IMR-90 (cell line): ENCODE measurements around the gene SLC15A2. TPM values are rescaled to one million over a fixed set of nuclear protein-coding genes. Genes with fewer than 3 reads are reported as not detected.

Experiments used
- ATAC-seq: fragments of 200-7000 bp; cut with Tn5 transposase; 2 replicates; pipeline ENCODE4 v1.9.1; 2020; ENCODE audit warnings: low read depth, mild to moderate bottlenecking, moderate library complexity
- BruUV-seq: library from RNA; stranded (reverse); fragments of 400-500 nt; replicated peaks from 2 replicates; lab custom pipeline; 2021; lab: Mats Ljungman, UMichigan
- CTCF ChIA-PET: fragments of 300-600 bp; formaldehyde crosslinking; extraction: SDS; loops from one replicate; lab custom pipeline; 2021; ENCODE audit warnings: antibody characterized with exemption; lab: Yijun Ruan, JAX
- POLR2A ChIA-PET: fragments of 300-600 bp; sonication (Branson Sonifier 250); formaldehyde crosslinking; loops from one replicate; lab custom pipeline; 2022; ENCODE audit warnings: antibody characterized with exemption; ENCODE audit not compliant: unreplicated experiment; lab: Charles Lee
- DNase-seq: peaks from one replicate; pipeline ENCODE4 v3.0.0; 2013
- H2AFZ ChIP-seq: replicated peaks from 2 replicates; pipeline ENCODE3; 2013; ENCODE audit warnings: low read length, mild to moderate bottlenecking; ENCODE audit not compliant: poor library complexity
- H2AK5ac ChIP-seq: 2 replicates; pipeline ENCODE4 v1.6.1; 2013; ENCODE audit warnings: low read depth, low read length, inconsistent platforms
- H2AK9ac ChIP-seq: replicated peaks from 2 replicates; pipeline ENCODE3; 2013; ENCODE audit warnings: mild to moderate bottlenecking, low read depth, low read length, moderate library complexity; ENCODE audit not compliant: poor library complexity
- H2BK120ac ChIP-seq: 2 replicates; pipeline ENCODE4 v1.6.1; 2013; ENCODE audit warnings: low read depth, low read length, inconsistent platforms
- H2BK15ac ChIP-seq: 3 replicates; pipeline ENCODE4 v1.6.1; 2013; ENCODE audit warnings: low read depth, low read length, inconsistent platforms
- H2BK20ac ChIP-seq: 2 replicates; pipeline ENCODE4 v1.6.1; 2013; ENCODE audit warnings: low read depth, mild to moderate bottlenecking, inconsistent platforms, low read length, moderate library complexity
- H2BK5ac ChIP-seq: 2 replicates; pipeline ENCODE4 v1.6.1; 2013; ENCODE audit warnings: mild to moderate bottlenecking, low read depth, low read length, inconsistent platforms; ENCODE audit not compliant: poor library complexity, severe bottlenecking
- H3K14ac ChIP-seq: replicated peaks from 2 replicates; pipeline ENCODE4 v1.6.1; 2013; ENCODE audit warnings: low read depth, low read length, inconsistent platforms
- H3K18ac ChIP-seq: 2 replicates; pipeline ENCODE4 v1.6.1; 2013; ENCODE audit warnings: low read depth, low read length, control low read depth
- H3K23ac ChIP-seq: 2 replicates; pipeline ENCODE4 v1.6.1; 2013; ENCODE audit warnings: low read depth, low read length, inconsistent platforms
- H3K27ac ChIP-seq: 2 replicates; pipeline ENCODE4 v1.5.1; 2013; ENCODE audit warnings: mild to moderate bottlenecking, control low read depth, low read length; ENCODE audit not compliant: insufficient read depth
- H3K27me3 ChIP-seq: 2 replicates; pipeline ENCODE4 v1.6.1; 2013; ENCODE audit warnings: low read length; ENCODE audit not compliant: control insufficient read depth, insufficient read depth
- H3K36me3 ChIP-seq: 2 replicates; pipeline ENCODE4 v1.6.1; 2013; ENCODE audit warnings: low read length, mixed read lengths; ENCODE audit not compliant: control insufficient read depth, insufficient read depth
- H3K4ac ChIP-seq: 2 replicates; pipeline ENCODE4 v1.6.1; 2013; ENCODE audit warnings: low read depth, low read length, inconsistent platforms
- H3K4me1 ChIP-seq: 2 replicates; pipeline ENCODE4 v1.6.1; 2013; ENCODE audit warnings: low read length, mixed read lengths; ENCODE audit not compliant: control insufficient read depth, insufficient read depth
- H3K4me2 ChIP-seq: 2 replicates; pipeline ENCODE4 v1.6.1; 2013; ENCODE audit warnings: low read depth, mild to moderate bottlenecking, control low read depth, low read length, moderate library complexity
- H3K4me3 ChIP-seq: 2 replicates; pipeline ENCODE4 v1.5.1; 2013; ENCODE audit warnings: low read depth, mild to moderate bottlenecking, control low read depth, low read length, moderate library complexity; ENCODE audit not compliant: insufficient read depth
- H3K56ac ChIP-seq: 2 replicates; pipeline ENCODE4 v1.6.1; 2013; ENCODE audit warnings: low read length, inconsistent platforms; ENCODE audit not compliant: insufficient read depth; ENCODE audit errors: extremely low read depth
- H3K79me1 ChIP-seq, 2 experiments: 2 replicates each; pipeline ENCODE4 v1.6.1; 2013; ENCODE audit warnings: low read length in 2 of 2, inconsistent platforms in 1 of 2, low read depth in 1 of 2
- H3K9ac ChIP-seq: 2 replicates; pipeline ENCODE4 v1.6.1; 2013; ENCODE audit warnings: low read depth, low read length, control low read depth
- H3K9me1 ChIP-seq: 2 replicates; pipeline ENCODE4 v1.6.1; 2013; ENCODE audit warnings: low read length, inconsistent platforms; ENCODE audit not compliant: insufficient read depth
- H3K9me3 ChIP-seq: 2 replicates; pipeline ENCODE4 v1.6.1; 2013; ENCODE audit warnings: low read length; ENCODE audit not compliant: control insufficient read depth, insufficient read depth
- H4K20me1 ChIP-seq: 2 replicates; pipeline ENCODE4 v1.6.1; 2013; ENCODE audit warnings: low read length, inconsistent platforms; ENCODE audit not compliant: insufficient read depth
- H4K5ac ChIP-seq: 2 replicates; pipeline ENCODE4 v1.6.1; 2013; ENCODE audit warnings: mild to moderate bottlenecking, low read depth, low read length, control low read depth
- H4K8ac ChIP-seq, 2 experiments: 2 replicates each; pipeline ENCODE4 v1.6.1; 2013; ENCODE audit warnings: low read depth in 2 of 2, low read length in 2 of 2, control low read depth in 1 of 2, inconsistent platforms in 1 of 2
- H4K91ac ChIP-seq: 2 replicates; pipeline ENCODE4 v1.6.1; 2013; ENCODE audit warnings: low read depth, low read length, inconsistent platforms; ENCODE audit not compliant: insufficient read depth
- BHLHE40 ChIP-seq: fragments of 150-350 bp; IDR thresholded peaks from 2 replicates; pipeline ENCODE4 v1.6.1; 2016; ENCODE audit warnings: mild to moderate bottlenecking, low read depth, low read length
- CEBPB ChIP-seq: IDR thresholded peaks from 2 replicates; pipeline ENCODE4 v1.6.1; 2012; ENCODE audit warnings: low read depth, low read length, improper control_type of control experiment
- CHD1 ChIP-seq: IDR thresholded peaks from 2 replicates; pipeline ENCODE4 v1.6.1; 2012; ENCODE audit warnings: low read depth, low read length, improper control_type of control experiment
- ELK1 ChIP-seq: fragments of 150-350 bp; IDR thresholded peaks from 2 replicates; pipeline ENCODE4 v1.6.1; 2016; ENCODE audit warnings: low read depth, mild to moderate bottlenecking, low read length, moderate library complexity, borderline replicate concordance
- FOS ChIP-seq: fragments of 150-350 bp; IDR thresholded peaks from 2 replicates; pipeline ENCODE4 v1.6.1; 2016; ENCODE audit warnings: low read depth, low read length
- MAFK ChIP-seq: IDR thresholded peaks from 2 replicates; pipeline ENCODE4 v1.6.1; 2012; ENCODE audit warnings: low read depth, low read length, improper control_type of control experiment
- MAZ ChIP-seq: IDR thresholded peaks from 2 replicates; pipeline ENCODE4 v1.6.1; 2012; ENCODE audit warnings: low read depth, mild to moderate bottlenecking, low read length, improper control_type of control experiment, moderate library complexity, borderline replicate concordance
- MXI1 ChIP-seq: IDR thresholded peaks from 2 replicates; pipeline ENCODE4 v1.6.1; 2012; ENCODE audit warnings: low read depth, mild to moderate bottlenecking, low read length, moderate library complexity, borderline replicate concordance
- NFE2L2 ChIP-seq: fragments of 150-350 bp; IDR thresholded peaks from 2 replicates; pipeline ENCODE4 v1.6.1; 2016; ENCODE audit warnings: low read depth, mild to moderate bottlenecking, low read length
- POLR2A ChIP-seq: IDR thresholded peaks from 2 replicates; pipeline ENCODE4 v1.6.1; 2012; ENCODE audit warnings: mild to moderate bottlenecking, low read depth, low read length
- RCOR1 ChIP-seq: IDR thresholded peaks from 2 replicates; pipeline ENCODE4 v1.6.1; 2012; ENCODE audit warnings: mild to moderate bottlenecking, low read length, improper control_type of control experiment; ENCODE audit not compliant: insufficient replicate concordance
- SMC3 ChIP-seq: fragments of 150-350 bp; IDR thresholded peaks from 2 replicates; pipeline ENCODE4 v1.6.1; 2016; ENCODE audit warnings: low read depth, mild to moderate bottlenecking, antibody characterized with exemption, low read length, moderate library complexity
- WGBS, 2 experiments: methylation state at CpG; one replicate each; pipeline versions ENCODE4 v1.1.5 to v1.1.7; 2013; ENCODE audit warnings: missing lambda C conversion rate in 2 of 2; ENCODE audit not compliant: insufficient read length in 1 of 2; ENCODE audit errors: extremely low coverage in 2 of 2; 5-methylcytosine and 5-hydroxymethylcytosine counted together
- dilution Hi-C: fragments of 300-500 bp; cut with HindIII; formaldehyde crosslinking; loops from one replicate; pipeline ENCODE4 v1.14.3; 2018; ENCODE audit warnings: low sequenced_read_pairs; ENCODE audit not compliant: unreplicated experiment
- in situ Hi-C: fragments of 300-500 bp; cut with MboI; formaldehyde crosslinking; loops from 3 replicates; pipeline ENCODE4 v1.14.3; 2019; ENCODE audit warnings: low sequenced_read_pairs, inconsistent platforms, mixed read lengths
- intact Hi-C: fragments of 100-400 bp; cut with micrococcal nuclease; formaldehyde crosslinking; loops from 2 replicates; pipeline ENCODE4 v1.10.0; 2022
- polyA plus RNA-seq, 3 experiments: library from polyadenylated mRNA; depleted of rRNA; stranded (reverse); fragments of >200 nt; gene quantifications; 2 replicates each; pipeline ENCODE4 v1.2.3, GENCODE V29; 2012; ENCODE audit warnings: low replicate concordance in 1 of 3
- total RNA-seq: library from RNA; depleted of rRNA; stranded (reverse); fragments of >200 nt; gene quantifications from 2 replicates; pipeline ENCODE4 v1.2.3, GENCODE V29; 2012
- TF ChIP-seq, protein P1 (sequence below): fragments of 150-350 bp; IDR thresholded peaks from 2 replicates; pipeline ENCODE4 v1.6.1; 2017; ENCODE audit warnings: mild to moderate bottlenecking, antibody characterized with exemption, low read length, low read depth

The SLC15A2 gene
- total and polyA plus RNA-seq, 2 of the 4 experiments (the other 2 are of a cell fraction): 0.18 to 0.31 TPM

DNA sequence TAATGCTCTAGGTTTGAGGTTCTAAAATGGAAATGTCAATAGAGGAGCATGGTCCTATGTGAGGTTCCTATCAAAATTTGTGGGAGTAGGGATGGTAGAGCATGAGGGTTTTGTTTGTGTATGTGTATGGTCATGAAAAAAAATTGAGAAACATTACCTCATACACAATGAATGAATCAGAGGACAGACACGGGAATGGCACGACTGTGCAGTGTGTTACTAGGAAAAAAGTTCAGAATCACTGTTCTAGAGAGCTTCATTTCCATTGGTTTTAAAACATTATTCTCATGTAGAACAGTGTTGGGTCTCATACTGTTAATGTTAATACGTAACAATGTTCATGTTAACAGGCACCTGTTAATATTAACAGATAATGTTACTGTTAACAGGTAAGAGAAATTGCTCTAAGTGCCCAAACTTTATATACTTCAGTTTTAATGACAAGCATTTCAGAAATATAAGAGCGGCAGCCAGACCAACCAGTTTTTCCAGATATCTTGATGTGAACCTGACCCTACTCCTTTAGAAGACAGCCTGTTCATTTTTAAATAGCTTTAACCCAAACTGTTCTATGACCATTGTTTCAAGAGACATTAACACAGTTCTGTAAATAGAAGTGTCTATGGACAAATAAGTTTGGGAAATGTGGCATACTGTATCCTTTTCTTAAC lies 48.0 kb downstream of the SLC15A2 start:
- no peak; the same call in 1 of the 2 replicates for ATAC-seq
- Histone ChIP-seq H2BK15ac (no peak overlapping the region), H2BK5ac (no peak overlapping the region), H2BK120ac (no peak overlapping the region), H4K20me1 (no peaks in the 10 kb centered on the region), H2BK20ac (no peak overlapping the region), H3K4me3 (no peak overlapping the region), H3K9me1 (no peaks in the 10 kb centered on the region), H2AK9ac (no peak overlapping the region), H3K27ac (no peak overlapping the region), H3K36me3 (no peaks in the 10 kb centered on the region), H3K4ac (no peak overlapping the region), H3K14ac (no peak overlapping the region), H3K27me3 (no peaks in the 10 kb centered on the region), H2AK5ac (no peak overlapping the region), H3K23ac (no peak overlapping the region), H2AFZ (no peak overlapping the region), H3K4me2 (no peak overlapping the region), H4K91ac (no peak overlapping the region), H3K56ac (no peak overlapping the region), H3K18ac (no peak overlapping the region), H4K8ac (no peak overlapping the region), H3K79me1 (no peaks in the 10 kb centered on the region), H4K5ac (no peak overlapping the region), H3K9ac (no peak overlapping the region), H3K4me1 (no peaks in the 10 kb centered on the region), H3K9me3 (no peaks in the 10 kb centered on the region; the same call in 1 of the 2 replicates)
- dilution Hi-C loops: no loop called here
- no CpG with 5 or more reads among the region's 4 CpGs for WGBS, 2 experiments
- TF ChIP-seq CEBPB (no peak), FOS (no peak), NFE2L2 (no peak), MAFK (no peak), POLR2A (no peak), RCOR1 (no peak), MXI1 (no peak), MAZ (no peak), SMC3 (no peak), ELK1 (no peak), BHLHE40 (no peak), CHD1 (no peak)
- TF ChIP-seq, protein P1, sequence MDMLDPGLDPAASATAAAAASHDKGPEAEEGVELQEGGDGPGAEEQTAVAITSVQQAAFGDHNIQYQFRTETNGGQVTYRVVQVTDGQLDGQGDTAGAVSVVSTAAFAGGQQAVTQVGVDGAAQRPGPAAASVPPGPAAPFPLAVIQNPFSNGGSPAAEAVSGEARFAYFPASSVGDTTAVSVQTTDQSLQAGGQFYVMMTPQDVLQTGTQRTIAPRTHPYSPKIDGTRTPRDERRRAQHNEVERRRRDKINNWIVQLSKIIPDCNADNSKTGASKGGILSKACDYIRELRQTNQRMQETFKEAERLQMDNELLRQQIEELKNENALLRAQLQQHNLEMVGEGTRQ: no peak
- intact Hi-C loops: no loop called here
- no TSS peak for BruUV-seq
- peak; percentile 7 for DNase-seq
- in situ Hi-C loops: no loop called here
- POLR2A ChIA-PET: no interaction called here
- CTCF ChIA-PET: no interaction called here
